HG03469 (cell line): ENCODE data around the gene SHANK2.

ENCODE experiments used
- ATAC-seq: cut with Tn5 transposase; IDR thresholded peaks from one replicate; pipeline ENCODE4 v1.9.1; 2021; ENCODE audit warnings: mild to moderate bottlenecking, moderate library complexity, moderate number of reproducible peaks; ENCODE audit not compliant: unreplicated experiment

Gene SHANK2

GRCh38 chr11:71252269-71252769 lies at the start of gene SHANK2:
SHANK2 (minus strand) TSS chr11:71252577; CDS start chr11:71147326, 105,251 bp downstream.
- no peak for ATAC-seq

- ATAC-seq: no peak
These were observed 49.6 kb upstream of the SHANK2 start for GRCh38 chr11:71301858-71302533.

GRCh38 chr11:71301046-71301857 lies 48.9 kb upstream of the SHANK2 start:
- ATAC-seq: no peak

GRCh38 chr11:71300187-71300586 lies 47.8 kb upstream of the SHANK2 start:
- no peak for ATAC-seq

- ATAC-seq: no peak
These were observed 46.4 kb upstream of the SHANK2 start for GRCh38 chr11:71298761-71299181.

- ATAC-seq: no peak
These were observed 45.7 kb upstream of the SHANK2 start for GRCh38 chr11:71298016-71298550.

- ATAC-seq: no peak
These were observed 42.6 kb upstream of the SHANK2 start for GRCh38 chr11:71294846-71295600.

- ATAC-seq: no peak
These were observed 41.8 kb upstream of the SHANK2 start for GRCh38 chr11:71293961-71294782.

- no peak for ATAC-seq
These were observed 34.6 kb upstream of the SHANK2 start for GRCh38 chr11:71286701-71287643.

- ATAC-seq: no peak
These were observed 32.7 kb upstream of the SHANK2 start for GRCh38 chr11:71285111-71285510.

- ATAC-seq: no peak
These were observed 32.2 kb upstream of the SHANK2 start for GRCh38 chr11:71284525-71285092.

- no peak for ATAC-seq
These were observed 31.6 kb upstream of the SHANK2 start for GRCh38 chr11:71283971-71284441.

- ATAC-seq: no peak
These were observed 30.4 kb upstream of the SHANK2 start for GRCh38 chr11:71282581-71283351.

GRCh38 chr11:71281831-71282230 lies 29.5 kb upstream of the SHANK2 start:
- no peak for ATAC-seq

GRCh38 chr11:71281204-71281603 lies 28.8 kb upstream of the SHANK2 start:
- no peak for ATAC-seq

GRCh38 chr11:71279916-71280645 lies 27.7 kb upstream of the SHANK2 start:
- no peak for ATAC-seq

- no peak for ATAC-seq
These were observed 19.8 kb upstream of the SHANK2 start for GRCh38 chr11:71272161-71272560.
